Measurements from ENCODE around the gene PLCL2. TPM values are rescaled to one million over a fixed set of nuclear protein-coding genes. Genes with fewer than 3 reads are reported as not detected.
A peak's percentile ranks its signal among the peaks of the same experiment; 100 is the strongest.

Gene PLCL2
- total and polyA plus RNA-seq, 4 donors = 1.0 to 16.7 (median 7.1) TPM

DNA sequence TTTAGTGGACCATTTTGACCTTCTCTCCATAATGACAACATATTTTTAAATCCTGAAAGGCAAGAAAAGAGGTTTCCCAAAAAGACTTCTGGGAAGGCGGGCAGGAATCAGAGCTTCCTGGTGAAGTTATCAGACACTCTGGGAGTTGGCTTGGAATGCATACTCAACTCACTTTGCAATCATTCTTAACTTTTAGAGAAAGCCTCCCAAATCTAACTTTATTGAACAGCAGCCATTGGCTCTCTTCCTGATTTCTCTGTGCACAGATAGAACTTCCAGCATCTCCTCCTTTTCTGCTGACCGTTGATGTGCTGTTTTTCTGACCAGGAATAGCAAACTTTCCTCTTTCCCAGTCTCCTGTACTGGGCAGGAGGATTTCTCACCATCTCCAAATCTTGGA, 44.6 kb downstream of the PLCL2 start:
- H3K4me1 ChIP-seq (ENCODE audit: control insufficient read depth in 5 of 5, insufficient read depth in 5 of 5, low read length in 5 of 5) = peaks cover 0 to 35% (median 0%) of the 10 kb centered on the region in 5 donors

DNA sequence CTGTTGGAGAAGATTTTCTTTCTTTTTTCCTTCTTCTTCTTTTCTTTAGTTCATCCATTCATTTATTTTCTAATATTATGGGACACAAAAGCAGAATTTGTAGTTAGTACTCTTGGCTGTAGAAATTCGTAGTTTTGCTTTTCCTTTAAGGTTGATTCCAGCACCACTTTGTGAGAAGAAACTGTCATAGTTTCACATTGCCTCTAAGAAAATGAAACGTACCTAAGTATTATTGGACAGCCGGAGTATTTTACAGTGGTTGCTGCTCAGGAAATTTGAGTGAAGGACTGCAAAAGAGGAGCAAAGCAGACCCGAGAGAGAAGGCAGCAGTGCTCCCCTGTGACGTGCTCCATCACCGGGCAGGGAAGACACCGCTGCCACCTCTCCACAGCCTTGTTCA, 48.1 kb downstream of the PLCL2 start:
- H3K9ac ChIP-seq (ENCODE audit: insufficient read depth in 1 of 2, low read length in 2 of 2) = no peak overlapping the region
- H3K9me3 ChIP-seq (ENCODE audit: control insufficient read depth in 4 of 4, insufficient read depth in 3 of 4, low read length in 3 of 4) = no peaks in the 10 kb centered on the region
- no peaks in the 10 kb centered on the region for H3K27me3 ChIP-seq (ENCODE audit: control insufficient read depth in 3 of 3, insufficient read depth in 3 of 3, low read length in 2 of 3)
- no peaks in the 10 kb centered on the region for H3K36me3 ChIP-seq (ENCODE audit: control insufficient read depth in 4 of 4, insufficient read depth in 4 of 4, low read length in 4 of 4)
- H3K4me3 ChIP-seq = no peak overlapping the region
- no peak overlapping the region for H3K27ac ChIP-seq (ENCODE audit: low read depth in 1 of 2, low read length in 1 of 2)
- DNase-seq (no peak), ATAC-seq (ENCODE audit: insufficient read depth, low FRiP score) (no peak)
- peaks cover 0 to 53% (median 0%) of the 10 kb centered on the region in 5 donors for H3K4me1 ChIP-seq (ENCODE audit: control insufficient read depth in 5 of 5, insufficient read depth in 5 of 5, low read length in 5 of 5)
- TF ChIP-seq, protein P1, sequence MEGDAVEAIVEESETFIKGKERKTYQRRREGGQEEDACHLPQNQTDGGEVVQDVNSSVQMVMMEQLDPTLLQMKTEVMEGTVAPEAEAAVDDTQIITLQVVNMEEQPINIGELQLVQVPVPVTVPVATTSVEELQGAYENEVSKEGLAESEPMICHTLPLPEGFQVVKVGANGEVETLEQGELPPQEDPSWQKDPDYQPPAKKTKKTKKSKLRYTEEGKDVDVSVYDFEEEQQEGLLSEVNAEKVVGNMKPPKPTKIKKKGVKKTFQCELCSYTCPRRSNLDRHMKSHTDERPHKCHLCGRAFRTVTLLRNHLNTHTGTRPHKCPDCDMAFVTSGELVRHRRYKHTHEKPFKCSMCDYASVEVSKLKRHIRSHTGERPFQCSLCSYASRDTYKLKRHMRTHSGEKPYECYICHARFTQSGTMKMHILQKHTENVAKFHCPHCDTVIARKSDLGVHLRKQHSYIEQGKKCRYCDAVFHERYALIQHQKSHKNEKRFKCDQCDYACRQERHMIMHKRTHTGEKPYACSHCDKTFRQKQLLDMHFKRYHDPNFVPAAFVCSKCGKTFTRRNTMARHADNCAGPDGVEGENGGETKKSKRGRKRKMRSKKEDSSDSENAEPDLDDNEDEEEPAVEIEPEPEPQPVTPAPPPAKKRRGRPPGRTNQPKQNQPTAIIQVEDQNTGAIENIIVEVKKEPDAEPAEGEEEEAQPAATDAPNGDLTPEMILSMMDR (IDR thresholded peaks at IDR 0.05; ENCODE audit: control extremely low read depth, extremely low read depth) = no peak
- WGBS, 2 donors = 49 to 55% methylated on average over 7 of the region's 7 CpGs

More for the DNA sequence above, 44.6 kb downstream of the PLCL2 start:
- H3K27me3 ChIP-seq (ENCODE audit: control insufficient read depth in 3 of 3, insufficient read depth in 3 of 3, low read length in 2 of 3) = no peaks in the 10 kb centered on the region
- 82 to 85% methylated on average over 2 of the region's 2 CpGs for WGBS, 2 donors
- DNase-seq = no peak
- TF ChIP-seq, protein P1 (IDR thresholded peaks at IDR 0.05; ENCODE audit: control extremely low read depth, extremely low read depth) = no peak
- H3K36me3 ChIP-seq (ENCODE audit: control insufficient read depth in 4 of 4, insufficient read depth in 4 of 4, low read length in 4 of 4) = peaks cover 0 to 3% (median 0%) of the 10 kb centered on the region in 4 donors
- peak overlapping the region in 1 of 2 donors; percentile 57 for H3K27ac ChIP-seq (ENCODE audit: low read depth in 1 of 2, low read length in 1 of 2)
- peaks cover 0 to 3% (median 1%) of the 10 kb centered on the region in 4 donors for H3K9me3 ChIP-seq (ENCODE audit: control insufficient read depth in 4 of 4, insufficient read depth in 3 of 4, low read length in 3 of 4)
- no peak for ATAC-seq (ENCODE audit: insufficient read depth, low FRiP score)
- no peak overlapping the region for H3K4me3 ChIP-seq
- no peak overlapping the region for H3K9ac ChIP-seq (ENCODE audit: insufficient read depth in 1 of 2, low read length in 2 of 2)

GRCh38 chr3:16935781-16936180, 51.0 kb downstream of the PLCL2 start:
- no peak for DNase-seq
- H3K4me1 ChIP-seq (ENCODE audit: control insufficient read depth in 5 of 5, insufficient read depth in 5 of 5, low read length in 5 of 5) = peaks cover 0 to 36% (median 0%) of the 10 kb centered on the region in 5 donors
- H3K27ac ChIP-seq (ENCODE audit: low read depth in 1 of 2, low read length in 1 of 2) = no peak overlapping the region
- H3K36me3 ChIP-seq (ENCODE audit: control insufficient read depth in 4 of 4, insufficient read depth in 4 of 4, low read length in 4 of 4) = no peaks in the 10 kb centered on the region
- 32 to 62% methylated on average over 1 of the region's 1 CpG for WGBS, 2 donors
- no peaks in the 10 kb centered on the region for H3K27me3 ChIP-seq (ENCODE audit: control insufficient read depth in 3 of 3, insufficient read depth in 3 of 3, low read length in 2 of 3)
- TF ChIP-seq, protein P1 (IDR thresholded peaks at IDR 0.05; ENCODE audit: control extremely low read depth, extremely low read depth) = no peak
- H3K9ac ChIP-seq (ENCODE audit: insufficient read depth in 1 of 2, low read length in 2 of 2) = no peak overlapping the region
- no peaks in the 10 kb centered on the region for H3K9me3 ChIP-seq (ENCODE audit: control insufficient read depth in 4 of 4, insufficient read depth in 3 of 4, low read length in 3 of 4)
- no peak overlapping the region for H3K4me3 ChIP-seq
- no peak for ATAC-seq (ENCODE audit: insufficient read depth, low FRiP score)

- ATAC-seq (ENCODE audit: insufficient read depth, low FRiP score) = no peak
Observed at GRCh38 chr3:16936233-16936632, 51.5 kb downstream of the PLCL2 start.

More at GRCh38 chr3:16936233-16936632, 51.5 kb downstream of the PLCL2 start:
- Histone ChIP-seq H3K4me1 (ENCODE audit: control insufficient read depth in 5 of 5, insufficient read depth in 5 of 5, low read length in 5 of 5) (peaks cover 0 to 34% (median 1%) of the 10 kb centered on the region in 5 donors), H3K4me3 (no peak overlapping the region), H3K9ac (ENCODE audit: insufficient read depth in 1 of 2, low read length in 2 of 2) (no peak overlapping the region), H3K27me3 (ENCODE audit: control insufficient read depth in 3 of 3, insufficient read depth in 3 of 3, low read length in 2 of 3) (no peaks in the 10 kb centered on the region), H3K27ac (ENCODE audit: low read depth in 1 of 2, low read length in 1 of 2) (no peak overlapping the region), H3K36me3 (ENCODE audit: control insufficient read depth in 4 of 4, insufficient read depth in 4 of 4, low read length in 4 of 4) (no peaks in the 10 kb centered on the region), H3K9me3 (ENCODE audit: control insufficient read depth in 4 of 4, insufficient read depth in 3 of 4, low read length in 3 of 4) (no peaks in the 10 kb centered on the region)
- TF ChIP-seq, protein P1 (IDR thresholded peaks at IDR 0.05; ENCODE audit: control extremely low read depth, extremely low read depth) = no peak
- DNase-seq = no peak
- 54 to 71% methylated on average over 2 of the region's 2 CpGs for WGBS, 2 donors
